B cell (primary cell): Measurements from ENCODE around the gene SCN8A.

Experiments
- CTCF ChIP-seq: fragments of 200-600 bp; IDR thresholded peaks from one replicate; pipeline ENCODE4 v1.8.0; 2022; ENCODE audit warnings: antibody characterized with exemption, mild to moderate bottlenecking
- EZH2 ChIP-seq: IDR thresholded peaks from 2 replicates; pipeline ENCODE4 v1.6.1; 2012; ENCODE audit warnings: borderline replicate concordance, low read depth, mild to moderate bottlenecking, moderate library complexity, low read length; ENCODE audit not compliant: insufficient read depth, poor library complexity, severe bottlenecking

- TF ChIP-seq EZH2 = peak; percentile 41
- no peak for TF ChIP-seq CTCF
These were observed 256.8 kb downstream of the SCN8A start for GRCh38 chr12:51847643-51848325.
